ENCODE data around the gene ENOX1.

The ENOX1 gene

GRCh38 chr13:43293008-43293407, 493.8 kb downstream of the ENOX1 start:
- TF ChIP-seq CTCF (IDR thresholded peaks at IDR 0.05; ENCODE audit: control insufficient read depth, extremely low read depth, insufficient read depth), result no peak
- no peak for DNase-seq (ENCODE audit: low read depth)
- H3K4me3 ChIP-seq (ENCODE audit: low read depth, low read length), result no peak overlapping the region

GRCh38 chr13:43291287-43292060, 495.3 kb downstream of the ENOX1 start:
- no peak for TF ChIP-seq CTCF (IDR thresholded peaks at IDR 0.05; ENCODE audit: control insufficient read depth, extremely low read depth, insufficient read depth)
- DNase-seq (ENCODE audit: low read depth), result no peak

GRCh38 chr13:43289470-43290255, 497.1 kb downstream of the ENOX1 start:
- no peak overlapping the region for H3K4me3 ChIP-seq (ENCODE audit: low read depth, low read length)
- TF ChIP-seq CTCF (IDR thresholded peaks at IDR 0.05; ENCODE audit: control insufficient read depth, extremely low read depth, insufficient read depth), result no peak
- DNase-seq (ENCODE audit: low read depth), result no peak

More at GRCh38 chr13:43291287-43292060, 495.3 kb downstream of the ENOX1 start:
- H3K4me3 ChIP-seq (ENCODE audit: low read depth, low read length), result no peak overlapping the region

GRCh38 chr13:43286751-43287150, 500.0 kb downstream of the ENOX1 start:
- no peak for DNase-seq (ENCODE audit: low read depth)
- no peak for TF ChIP-seq CTCF (IDR thresholded peaks at IDR 0.05; ENCODE audit: control insufficient read depth, extremely low read depth, insufficient read depth)
- no peak overlapping the region for H3K4me3 ChIP-seq (ENCODE audit: low read depth, low read length)

GRCh38 chr13:43285933-43286597, 500.7 kb downstream of the ENOX1 start:
- TF ChIP-seq CTCF (IDR thresholded peaks at IDR 0.05; ENCODE audit: control insufficient read depth, extremely low read depth, insufficient read depth), result no peak
- no peak for DNase-seq (ENCODE audit: low read depth)
- no peak overlapping the region for H3K4me3 ChIP-seq (ENCODE audit: low read depth, low read length)

- H3K4me3 ChIP-seq (ENCODE audit: low read depth, low read length), result no peak overlapping the region
- TF ChIP-seq CTCF (IDR thresholded peaks at IDR 0.05; ENCODE audit: control insufficient read depth, extremely low read depth, insufficient read depth), result no peak
- no peak for DNase-seq (ENCODE audit: low read depth)
Observed at GRCh38 chr13:43284162-43284561, 502.6 kb downstream of the ENOX1 start.
